H1 (cell line): ENCODE data around the gene TRIM44. TPM values are rescaled to one million over a fixed set of nuclear protein-coding genes. Genes with fewer than 3 reads are reported as not detected.

Source experiments
- ATF3 ChIP-seq: IDR thresholded peaks from 2 replicates; pipeline ENCODE4 v1.6.1; 2011; ENCODE audit warnings: low read depth, mild to moderate bottlenecking, low read length; ENCODE audit not compliant: insufficient read depth
- BACH1 ChIP-seq: IDR thresholded peaks from 2 replicates; pipeline ENCODE4 v1.6.1; 2012; ENCODE audit warnings: low read length, improper control_type of control experiment
- CHD1 ChIP-seq: IDR thresholded peaks from 2 replicates; pipeline ENCODE4 v1.6.1; 2012; ENCODE audit warnings: low read depth, low read length, improper control_type of control experiment
- CHD7 ChIP-seq: fragments of 300-600 bp; sonication (generic); IDR thresholded peaks from 2 replicates; pipeline ENCODE4 v1.7.1; 2012; ENCODE audit warnings: low read length, moderate library complexity, mild to moderate bottlenecking, inconsistent platforms; ENCODE audit not compliant: insufficient replicate concordance
- CTCF ChIP-seq, 3 experiments: IDR thresholded peaks; 1 replicate in 2 of 3; 2 replicates in 1 of 3; pipeline versions ENCODE4 v1.5.1 to v1.6.1; 2011; ENCODE audit warnings: low read length in 3 of 3, mild to moderate bottlenecking in 3 of 3, inconsistent platforms in 2 of 3, low read depth in 1 of 3, moderate library complexity in 1 of 3; ENCODE audit not compliant: insufficient read depth in 1 of 3; ENCODE audit errors: control extremely low read depth in 1 of 3
- GTF2F1 ChIP-seq: IDR thresholded peaks from 2 replicates; pipeline ENCODE4 v1.6.1; 2012; ENCODE audit warnings: low read depth, low read length, improper control_type of control experiment, borderline replicate concordance
- KDM5A ChIP-seq: fragments of 200-600 bp; IDR thresholded peaks from 2 replicates; pipeline ENCODE4 v1.7.1; 2012; ENCODE audit warnings: mild to moderate bottlenecking, low read length, inconsistent platforms, mixed read lengths
- YY1 ChIP-seq: IDR thresholded peaks from 2 replicates; pipeline ENCODE4 v1.6.1; 2011; ENCODE audit warnings: low read depth, mild to moderate bottlenecking, low read length
- polyA plus RNA-seq, 7 experiments: library from polyadenylated mRNA; depleted of rRNA in 3 of 7; stranded (reverse) in 5 of 7; unstranded in 2 of 7; fragments of >200 nt in 5 of 7; fragments of 200-250 nt in 2 of 7; gene quantifications; 1 replicate in 5 of 7; 2 replicates in 1 of 7; 4 replicates in 1 of 7; pipeline versions ENCODE4 v1.2.1 to v1.2.3, GENCODE V29; 2011 to 2013; ENCODE audit warnings: missing spikeins in 2 of 7, mixed read lengths in 2 of 7
- total RNA-seq: library from RNA; stranded (reverse); fragmentation: NEBNext Ultra II Directional; extraction: Animal tissue kit (Norgen Biotek cat#: 25700); gene quantifications from 2 replicates; pipeline ENCODE4 v1.2.1, GENCODE V29; 2021

Gene TRIM44
- total and polyA plus RNA-seq, 2 of the 8 experiments (the other 6 are each of a cell fraction or from before 2014, with no cell fraction given) = 13.9 to 34.4 TPM

GRCh38 chr11:35750981-35751663 lies 88.5 kb downstream of the TRIM44 start (continued):
- no peak for TF ChIP-seq CHD7
- no peak for TF ChIP-seq GTF2F1
- no peak for TF ChIP-seq KDM5A
- TF ChIP-seq ATF3 = no peak
- TF ChIP-seq CTCF (IDR thresholded peaks at IDR 0.05; ENCODE audit: control extremely low read depth in 1 of 3, insufficient read depth in 1 of 3, low read depth in 1 of 3, low read length in 3 of 3) = no peak
- TF ChIP-seq YY1 = no peak
- no peak for TF ChIP-seq BACH1
- TF ChIP-seq CHD1 = no peak
